Gastroesophageal sphincter (tissue), 4 donors: ENCODE measurements around the gene TUBGCP3. TPM values are rescaled to one million over a fixed set of nuclear protein-coding genes. Genes with fewer than 3 reads are reported as not detected.

Experiments used
- ATAC-seq: fragments of 150-250 bp; one replicate; pipeline ENCODE4 v1.9.1; 2016; ENCODE audit warnings: mild to moderate bottlenecking, moderate library complexity
- H3K27ac ChIP-seq, 4 donors: fragments of 200-600 bp; sonication (generic) in 3 of 4; 1 replicate in 3 of 4; 2 replicates in 1 of 4; pipeline ENCODE4 v1.5.1; 2016 to 2019
- H3K27me3 ChIP-seq: fragments of 200-600 bp; sonication (generic); one replicate; pipeline ENCODE4 v1.5.1; 2019
- H3K36me3 ChIP-seq, 2 donors: fragments of 200-600 bp; sonication (generic); one replicate each; pipeline ENCODE4 v1.5.1; 2019; ENCODE audit warnings: control low read depth in 1 of 2
- H3K4me1 ChIP-seq, 3 donors: fragments of 200-600 bp; sonication (generic); 1 replicate in 2 of 3; 2 replicates in 1 of 3; pipeline ENCODE4 v1.5.1; 2016 to 2019; ENCODE audit warnings: control low read depth in 2 of 3
- H3K4me3 ChIP-seq, 2 donors: fragments of 200-600 bp; sonication (generic); one replicate each; pipeline ENCODE4 v1.5.1; 2019; ENCODE audit warnings: mild to moderate bottlenecking in 1 of 2, moderate library complexity in 1 of 2
- H3K9me3 ChIP-seq, 3 donors: fragments of 200-600 bp; sonication (generic); one replicate each; pipeline ENCODE4 v1.5.1; 2017 to 2019; ENCODE audit warnings: control low read depth in 2 of 3
- CTCF ChIP-seq, 4 experiments: fragments of 200-600 bp in 2 of 4; fragments of 450-650 bp in 2 of 4; sonication (generic) in 1 of 4; IDR thresholded peaks; one replicate each; pipeline ENCODE4 v1.5.1; 2017 to 2019; ENCODE audit warnings: antibody characterized with exemption in 4 of 4, mild to moderate bottlenecking in 2 of 4, moderate library complexity in 2 of 4
- EP300 ChIP-seq: sonication (generic); formaldehyde crosslinking; IDR thresholded peaks from one replicate; pipeline ENCODE4 v1.6.1; 2017; ENCODE audit warnings: antibody characterized with exemption, mild to moderate bottlenecking
- POLR2A ChIP-seq, 2 donors: fragments of 450-650 bp; IDR thresholded peaks; one replicate each; pipeline ENCODE4 v1.6.1; 2017; ENCODE audit warnings: antibody characterized with exemption in 2 of 2, mild to moderate bottlenecking in 2 of 2, moderate library complexity in 1 of 2
- POLR2AphosphoS5 ChIP-seq: sonication (generic); formaldehyde crosslinking; IDR thresholded peaks from one replicate; pipeline ENCODE4 v1.6.1; 2017; ENCODE audit warnings: antibody characterized with exemption
- WGBS, 2 donors: methylation state at CpG; one replicate each; pipeline ENCODE4 v1.1.5; 2018; ENCODE audit warnings: low coverage in 1 of 2; 5-methylcytosine and 5-hydroxymethylcytosine counted together
- total RNA-seq, 4 donors: library from RNA; depleted of rRNA; stranded (reverse); fragments of >200 nt; gene quantifications; one replicate each; pipeline ENCODE4 v1.1.0, GENCODE V29; 2016

The TUBGCP3 gene, protein sequence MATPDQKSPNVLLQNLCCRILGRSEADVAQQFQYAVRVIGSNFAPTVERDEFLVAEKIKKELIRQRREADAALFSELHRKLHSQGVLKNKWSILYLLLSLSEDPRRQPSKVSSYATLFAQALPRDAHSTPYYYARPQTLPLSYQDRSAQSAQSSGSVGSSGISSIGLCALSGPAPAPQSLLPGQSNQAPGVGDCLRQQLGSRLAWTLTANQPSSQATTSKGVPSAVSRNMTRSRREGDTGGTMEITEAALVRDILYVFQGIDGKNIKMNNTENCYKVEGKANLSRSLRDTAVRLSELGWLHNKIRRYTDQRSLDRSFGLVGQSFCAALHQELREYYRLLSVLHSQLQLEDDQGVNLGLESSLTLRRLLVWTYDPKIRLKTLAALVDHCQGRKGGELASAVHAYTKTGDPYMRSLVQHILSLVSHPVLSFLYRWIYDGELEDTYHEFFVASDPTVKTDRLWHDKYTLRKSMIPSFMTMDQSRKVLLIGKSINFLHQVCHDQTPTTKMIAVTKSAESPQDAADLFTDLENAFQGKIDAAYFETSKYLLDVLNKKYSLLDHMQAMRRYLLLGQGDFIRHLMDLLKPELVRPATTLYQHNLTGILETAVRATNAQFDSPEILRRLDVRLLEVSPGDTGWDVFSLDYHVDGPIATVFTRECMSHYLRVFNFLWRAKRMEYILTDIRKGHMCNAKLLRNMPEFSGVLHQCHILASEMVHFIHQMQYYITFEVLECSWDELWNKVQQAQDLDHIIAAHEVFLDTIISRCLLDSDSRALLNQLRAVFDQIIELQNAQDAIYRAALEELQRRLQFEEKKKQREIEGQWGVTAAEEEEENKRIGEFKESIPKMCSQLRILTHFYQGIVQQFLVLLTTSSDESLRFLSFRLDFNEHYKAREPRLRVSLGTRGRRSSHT
- 10 to 100 TPM; 25.6 to 37.8 (median 28.9) TPM for total RNA-seq

GRCh38 chr13:112587764-112588489 is at the start of gene TUBGCP3:
Gene TUBGCP3, minus strand, starts transcription at chr13:112588153. Its CDS starts 173 bp downstream, at chr13:112587980.
- ATAC-seq: peak; percentile 90
- Histone ChIP-seq H3K4me3 (peak within 1 kb of the TSS; percentile 91 to 94), H3K4me1 (peaks cover 0 to 45% (median 12%) of the 10 kb centered on the region in 3 donors), H3K36me3 (no peaks in the 10 kb centered on the region), H3K9me3 (no peaks in the 10 kb centered on the region), H3K27ac (peak within 1 kb of the TSS; percentile 93 to 98 (median 97)), H3K27me3 (no peaks in the 10 kb centered on the region)
- TF ChIP-seq CTCF (IDR thresholded peaks at IDR 0.05) (peak in 3 of 4 experiments; percentile 39 to 49 (median 46)), EP300 (no peak), POLR2AphosphoS5 (peak; percentile 69), POLR2A (IDR thresholded peaks at IDR 0.05) (peak; percentile 44 to 52)
- WGBS, 2 donors: 0% methylated on average over 1 to 8 of the region's 77 CpGs

- peaks cover 0 to 5% (median 0%) of the 10 kb centered on the region in 3 donors for H3K4me1 ChIP-seq
- TF ChIP-seq CTCF (IDR thresholded peaks at IDR 0.05) (no peak), EP300 (no peak), POLR2AphosphoS5 (no peak), POLR2A (IDR thresholded peaks at IDR 0.05) (no peak)
- H3K27ac ChIP-seq: no peak overlapping the region
- no peaks in the 10 kb centered on the region for H3K9me3 ChIP-seq
- ATAC-seq: no peak
- 84 to 87% methylated on average over 3 to 12 of the region's 27 CpGs for WGBS, 2 donors
- peaks cover 44% of the 10 kb centered on the region for H3K27me3 ChIP-seq
- H3K4me3 ChIP-seq: no peak overlapping the region
- H3K36me3 ChIP-seq: no peaks in the 10 kb centered on the region
Observed at GRCh38 chr13:112637017-112637801, 49.3 kb upstream of the TUBGCP3 start.

DNA sequence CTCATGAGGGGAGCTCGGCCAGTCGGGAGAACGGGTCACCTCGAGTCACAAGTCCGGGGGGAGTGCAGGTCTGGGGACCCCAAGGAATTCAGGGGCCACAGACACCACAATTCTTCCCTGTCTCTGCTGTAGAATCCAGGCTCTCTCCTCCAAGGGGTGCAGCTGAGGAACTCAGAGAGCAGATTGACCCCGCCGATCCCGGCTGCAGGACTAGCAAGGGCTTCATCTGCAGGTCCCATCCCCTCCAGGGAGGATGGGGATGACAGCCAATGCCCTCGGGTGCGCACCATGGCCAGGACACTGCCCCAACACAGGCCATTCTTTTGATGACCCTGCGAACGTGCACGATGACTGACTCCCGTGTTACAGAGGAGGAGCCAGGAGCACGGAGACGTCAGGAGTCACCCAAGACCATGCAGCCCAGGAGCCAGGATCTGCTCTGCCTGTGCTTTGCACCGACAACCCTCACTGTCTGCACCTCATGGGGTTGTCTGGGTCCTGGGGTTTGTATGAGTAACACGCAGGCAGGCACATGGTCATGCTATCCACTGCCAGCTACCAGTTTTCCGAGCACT is 48.5 kb upstream of the TUBGCP3 start:
- TF ChIP-seq CTCF (IDR thresholded peaks at IDR 0.05): no peak
- no peak for TF ChIP-seq EP300
- TF ChIP-seq POLR2AphosphoS5: no peak
- TF ChIP-seq POLR2A (IDR thresholded peaks at IDR 0.05): no peak
- WGBS, 2 donors: 96 to 100% methylated on average over 3 to 4 of the region's 19 CpGs
- H3K27me3 ChIP-seq: peaks cover 44% of the 10 kb centered on the region
- no peak for ATAC-seq
- H3K4me1 ChIP-seq: peaks cover 0 to 5% (median 0%) of the 10 kb centered on the region in 3 donors
- H3K9me3 ChIP-seq: no peaks in the 10 kb centered on the region
- no peaks in the 10 kb centered on the region for H3K36me3 ChIP-seq
- no peak overlapping the region for H3K4me3 ChIP-seq
- no peak overlapping the region for H3K27ac ChIP-seq

DNA sequence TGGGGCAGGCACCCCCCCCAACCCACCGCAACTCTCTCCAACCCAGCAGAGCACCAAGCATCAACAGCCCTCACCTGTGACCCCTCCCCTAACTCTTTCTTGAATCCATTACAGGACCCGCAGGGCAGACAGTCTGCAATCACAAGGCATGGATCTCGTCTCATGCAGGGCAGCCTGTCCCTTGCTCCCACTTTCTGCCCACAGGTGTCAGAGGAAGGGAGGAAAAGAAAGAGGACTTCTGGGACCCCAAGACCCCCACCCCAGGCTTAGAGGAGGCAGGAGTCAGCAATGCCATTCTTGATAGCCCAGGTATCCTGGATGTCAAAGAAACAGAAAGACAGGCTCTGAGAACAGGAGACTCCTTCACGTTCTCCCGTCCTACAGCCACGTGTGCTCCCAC is 47.4 kb upstream of the TUBGCP3 start:
- Histone ChIP-seq H3K4me3 (no peak overlapping the region), H3K9me3 (no peaks in the 10 kb centered on the region), H3K4me1 (no peaks in the 10 kb centered on the region), H3K27ac (no peak overlapping the region), H3K27me3 (peaks cover 43% of the 10 kb centered on the region), H3K36me3 (no peaks in the 10 kb centered on the region)
- 41% methylated on average over 5 of the region's 6 CpGs; no CpG with 5 or more reads in 1 of the 2 donors for WGBS, 2 donors
- TF ChIP-seq EP300 (no peak), POLR2AphosphoS5 (no peak), CTCF (IDR thresholded peaks at IDR 0.05) (no peak), POLR2A (IDR thresholded peaks at IDR 0.05) (no peak)
- ATAC-seq: no peak
